Activated naive CD8-positive, alpha-beta T cell treated with anti-CD3 and anti-CD28 coated beads, Interleukin-2, amount 10 ng/mL, durations not matched to agents 7 days and 5 days (primary cell): Measurements from ENCODE around the gene C1orf232. TPM values are rescaled to one million over a fixed set of nuclear protein-coding genes. Genes with fewer than 3 reads are reported as not detected.

ENCODE experiments used
- ATAC-seq: fragments of 150-1000 bp; cut with Tn5 transposase; one replicate; pipeline ENCODE4 v1.10.0; 2021; ENCODE audit warnings: low read depth, moderate library complexity
- POLR2A ChIA-PET: fragments of 350-600 bp; sonication (Branson Sonifier 250); formaldehyde crosslinking; loops from one replicate; lab custom pipeline; 2021; ENCODE audit warnings: antibody characterized with exemption; lab: Charles Lee
- DNase-seq: peaks from one replicate; pipeline ENCODE4 v3.0.0; 2021
- H3K27ac Mint-ChIP-seq: one replicate; pipeline ENCODE4 v1.8.0; 2022; ENCODE audit warnings: mild to moderate bottlenecking, mixed read lengths
- H3K27me3 Mint-ChIP-seq: one replicate; pipeline ENCODE4 v1.8.0; 2022; ENCODE audit warnings: mild to moderate bottlenecking, moderate library complexity, mixed read lengths
- H3K36me3 Mint-ChIP-seq: one replicate; pipeline ENCODE4 v1.8.0; 2021; ENCODE audit warnings: mild to moderate bottlenecking, mixed read lengths
- H3K4me1 Mint-ChIP-seq: one replicate; pipeline ENCODE4 v1.8.0; 2021; ENCODE audit warnings: mixed read lengths
- H3K4me3 Mint-ChIP-seq: one replicate; pipeline ENCODE4 v1.8.0; 2022; ENCODE audit warnings: mild to moderate bottlenecking, moderate library complexity, mixed read lengths
- H3K9me3 Mint-ChIP-seq: one replicate; pipeline ENCODE4 v1.8.0; 2021; ENCODE audit warnings: mixed read lengths
- total RNA-seq, 2 experiments: library from RNA; stranded (reverse); gene quantifications; one replicate each; pipeline ENCODE4 v1.2.3, GENCODE V29; 2021

C1orf232 gene
- total RNA-seq, 2 experiments from 2014 or later = not detected

DNA sequence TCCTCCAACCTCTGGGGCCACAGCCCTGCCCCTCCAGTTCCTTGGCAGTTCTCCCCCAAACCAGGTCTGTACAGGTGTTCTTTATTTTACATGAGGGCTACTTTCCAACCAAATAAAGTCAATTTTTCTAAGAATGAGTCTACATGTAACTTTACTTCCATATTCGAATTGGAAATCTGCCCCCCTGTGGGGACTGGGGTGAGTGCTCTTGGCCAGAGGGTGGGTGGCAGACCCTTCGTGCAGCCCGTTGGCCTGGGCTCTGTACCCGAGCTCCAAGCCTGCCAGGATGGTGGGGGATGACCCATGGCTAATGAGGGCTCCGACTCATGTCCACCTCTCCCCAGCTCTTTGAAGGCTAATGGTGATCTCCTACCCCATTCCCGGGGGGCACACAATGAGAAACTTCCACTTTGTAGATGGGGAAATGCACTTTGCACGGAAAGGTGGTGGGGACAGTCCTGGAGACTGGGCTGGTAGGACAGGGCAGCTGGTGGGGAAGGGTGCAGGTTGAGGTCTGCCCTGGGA lies 21.1 kb upstream of the C1orf232 start:
- POLR2A ChIA-PET = no interaction called here
- Mint-ChIP-seq H3K36me3 (no peaks in the 10 kb centered on the region), H3K27me3 (no peaks in the 10 kb centered on the region), H3K9me3 (no peaks in the 10 kb centered on the region), H3K27ac (peak overlapping the region; percentile 18), H3K4me3 (no peak overlapping the region), H3K4me1 (peaks cover 25% of the 10 kb centered on the region)
- no peak for DNase-seq
- ATAC-seq = no peak

DNA sequence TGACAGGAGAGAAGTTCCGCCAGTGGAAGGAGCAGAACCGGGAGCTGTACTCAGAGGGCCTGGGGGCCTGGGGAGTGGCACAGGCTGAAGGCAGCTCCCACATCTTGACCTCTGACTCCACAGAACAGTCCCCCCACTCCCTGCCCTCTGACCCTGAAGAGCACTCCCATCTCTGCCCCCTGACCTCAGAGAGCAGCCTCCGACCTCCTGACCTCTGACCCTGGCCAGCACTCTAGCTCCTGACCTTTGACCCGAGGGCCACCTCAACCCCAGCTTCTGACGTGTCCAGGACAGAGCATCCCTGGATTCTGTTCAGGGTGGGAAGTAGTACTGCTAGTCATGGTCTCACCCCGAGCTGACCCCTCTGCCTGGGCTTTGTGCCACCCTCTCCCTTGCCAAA lies 20.6 kb upstream of the C1orf232 start:
- Mint-ChIP-seq H3K27ac (peak overlapping the region; percentile 18), H3K27me3 (no peaks in the 10 kb centered on the region), H3K36me3 (no peaks in the 10 kb centered on the region), H3K4me3 (no peak overlapping the region), H3K4me1 (peaks cover 24% of the 10 kb centered on the region), H3K9me3 (no peaks in the 10 kb centered on the region)
- ATAC-seq (no peak), DNase-seq (no peak)
- POLR2A ChIA-PET = no interaction called here

DNA sequence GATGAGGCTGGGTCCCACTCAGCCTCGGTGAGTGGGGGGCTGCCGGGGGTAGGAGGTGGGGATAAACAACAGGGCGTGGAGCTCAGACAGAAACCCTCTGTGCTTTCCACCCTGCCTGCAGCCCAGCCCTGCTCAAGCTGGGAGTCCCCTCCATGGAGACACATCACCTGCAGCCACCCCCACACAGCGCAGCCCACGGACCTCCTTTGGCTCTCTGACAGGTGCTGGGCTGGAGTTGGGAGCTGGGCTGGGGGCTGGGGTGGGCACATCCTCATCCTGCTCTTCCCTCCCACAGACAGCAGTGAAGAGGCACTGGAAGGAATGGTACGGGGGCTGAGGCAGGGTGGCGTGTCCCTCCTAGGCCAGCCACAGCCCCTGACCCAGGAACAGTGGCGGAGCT lies 19.7 kb upstream of the C1orf232 start:
- H3K4me3 Mint-ChIP-seq = no peak overlapping the region
- peaks cover 17% of the 10 kb centered on the region for H3K4me1 Mint-ChIP-seq
- no peaks in the 10 kb centered on the region for H3K9me3 Mint-ChIP-seq
- POLR2A ChIA-PET = no interaction called here
- no peaks in the 10 kb centered on the region for H3K36me3 Mint-ChIP-seq
- ATAC-seq (no peak), DNase-seq (no peak)
- H3K27me3 Mint-ChIP-seq = no peaks in the 10 kb centered on the region
- H3K27ac Mint-ChIP-seq = no peak overlapping the region

DNA sequence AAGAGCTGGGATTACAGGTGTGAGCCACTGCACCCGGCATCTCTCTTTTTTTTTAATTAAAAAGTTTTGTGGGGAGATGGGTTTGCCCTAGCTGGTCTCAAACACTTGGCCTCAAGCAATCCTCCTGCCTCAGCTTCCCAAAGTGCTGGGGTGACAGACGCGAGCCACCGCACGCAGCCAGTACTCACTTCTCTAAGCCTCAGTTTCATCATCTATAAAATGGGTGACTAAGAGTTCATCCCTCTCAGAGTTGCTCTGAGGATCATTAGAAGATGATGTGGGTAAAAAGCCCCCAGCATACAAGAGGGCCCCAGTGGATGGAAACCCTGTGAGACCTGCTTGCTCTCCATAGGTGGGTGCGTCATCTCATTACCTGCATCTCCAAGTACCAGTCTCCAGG lies 19.1 kb upstream of the C1orf232 start:
- Mint-ChIP-seq H3K4me1 (peaks cover 12% of the 10 kb centered on the region), H3K27ac (no peak overlapping the region), H3K4me3 (no peak overlapping the region), H3K27me3 (no peaks in the 10 kb centered on the region), H3K36me3 (no peaks in the 10 kb centered on the region), H3K9me3 (no peaks in the 10 kb centered on the region)
- no peak for DNase-seq
- no peak for ATAC-seq
- POLR2A ChIA-PET = no interaction called here

DNA sequence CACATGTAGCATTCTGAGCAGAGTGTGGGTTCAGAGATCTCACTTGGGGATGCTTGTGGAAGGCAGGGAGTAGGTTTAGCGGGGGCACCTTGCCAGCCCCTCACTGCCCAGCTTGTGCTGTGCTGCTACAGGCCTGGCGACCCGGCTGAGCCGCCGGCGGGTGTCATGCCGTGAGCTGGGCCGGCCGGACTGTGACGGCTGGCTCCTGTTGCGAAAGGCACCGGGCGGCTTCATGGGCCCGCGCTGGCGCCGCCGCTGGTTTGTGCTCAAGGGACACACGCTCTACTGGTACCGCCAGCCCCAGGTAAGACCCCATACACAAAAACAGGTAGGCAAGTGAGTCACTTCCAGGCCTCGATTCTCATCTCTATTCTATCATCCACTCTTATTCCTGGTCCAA lies 16.1 kb upstream of the C1orf232 start:
- Mint-ChIP-seq H3K4me1 (no peaks in the 10 kb centered on the region), H3K27ac (no peak overlapping the region), H3K9me3 (no peaks in the 10 kb centered on the region), H3K36me3 (no peaks in the 10 kb centered on the region), H3K27me3 (no peaks in the 10 kb centered on the region), H3K4me3 (no peak overlapping the region)
- DNase-seq = no peak
- ATAC-seq = no peak
- POLR2A ChIA-PET = no interaction called here

DNA sequence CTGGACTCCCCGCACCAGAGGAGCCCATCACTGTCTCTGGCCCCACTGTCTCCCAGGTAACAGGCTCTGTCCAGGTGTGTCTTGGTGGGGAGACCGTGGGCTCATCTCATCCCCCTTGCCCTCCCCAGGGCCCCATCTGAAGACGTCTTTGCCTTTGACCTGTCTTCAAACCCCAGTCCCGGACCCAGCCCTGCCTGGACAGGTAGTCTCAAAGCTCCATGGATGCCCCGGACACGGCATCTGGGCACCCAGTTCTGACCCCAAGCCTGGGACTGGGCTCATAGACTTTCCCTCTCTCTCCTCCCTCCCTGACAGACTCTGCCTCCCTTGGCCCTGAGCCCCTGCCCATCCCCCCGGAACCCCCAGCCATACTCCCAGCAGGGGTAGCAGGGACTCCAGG lies 15.3 kb upstream of the C1orf232 start:
- no peak overlapping the region for H3K4me3 Mint-ChIP-seq
- DNase-seq = no peak
- ATAC-seq = no peak
- no peak overlapping the region for H3K27ac Mint-ChIP-seq
- H3K4me1 Mint-ChIP-seq = no peaks in the 10 kb centered on the region
- H3K27me3 Mint-ChIP-seq = no peaks in the 10 kb centered on the region
- H3K36me3 Mint-ChIP-seq = no peaks in the 10 kb centered on the region
- POLR2A ChIA-PET = interaction anchor here (0.6 kb wide), 1 partner anchor 60 kb away, joined by 3 read pairs; no protein-coding TSS in a partner anchor
- H3K9me3 Mint-ChIP-seq = no peaks in the 10 kb centered on the region

DNA sequence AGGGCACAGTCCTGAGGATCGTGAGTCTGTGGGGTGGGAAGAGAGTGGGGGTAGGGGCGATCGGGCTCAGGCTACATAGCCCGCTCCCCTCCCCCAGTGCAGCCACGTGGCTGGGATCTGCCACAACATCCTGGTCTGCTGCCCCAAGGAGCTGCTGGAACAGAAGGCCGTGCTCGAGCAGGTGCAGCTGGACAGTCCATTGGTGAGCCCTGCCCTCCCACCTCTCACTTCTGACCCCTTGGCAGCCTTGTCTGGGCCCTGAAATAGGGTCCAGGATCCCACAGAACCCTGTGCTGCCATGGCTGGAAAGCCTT lies 13.6 kb upstream of the C1orf232 start:
- DNase-seq (no peak), ATAC-seq (no peak)
- no peaks in the 10 kb centered on the region for H3K4me1 Mint-ChIP-seq
- no peak overlapping the region for H3K4me3 Mint-ChIP-seq
- H3K9me3 Mint-ChIP-seq = no peaks in the 10 kb centered on the region
- POLR2A ChIA-PET = no interaction called here
- no peaks in the 10 kb centered on the region for H3K36me3 Mint-ChIP-seq
- no peak overlapping the region for H3K27ac Mint-ChIP-seq
- H3K27me3 Mint-ChIP-seq = no peaks in the 10 kb centered on the region

DNA sequence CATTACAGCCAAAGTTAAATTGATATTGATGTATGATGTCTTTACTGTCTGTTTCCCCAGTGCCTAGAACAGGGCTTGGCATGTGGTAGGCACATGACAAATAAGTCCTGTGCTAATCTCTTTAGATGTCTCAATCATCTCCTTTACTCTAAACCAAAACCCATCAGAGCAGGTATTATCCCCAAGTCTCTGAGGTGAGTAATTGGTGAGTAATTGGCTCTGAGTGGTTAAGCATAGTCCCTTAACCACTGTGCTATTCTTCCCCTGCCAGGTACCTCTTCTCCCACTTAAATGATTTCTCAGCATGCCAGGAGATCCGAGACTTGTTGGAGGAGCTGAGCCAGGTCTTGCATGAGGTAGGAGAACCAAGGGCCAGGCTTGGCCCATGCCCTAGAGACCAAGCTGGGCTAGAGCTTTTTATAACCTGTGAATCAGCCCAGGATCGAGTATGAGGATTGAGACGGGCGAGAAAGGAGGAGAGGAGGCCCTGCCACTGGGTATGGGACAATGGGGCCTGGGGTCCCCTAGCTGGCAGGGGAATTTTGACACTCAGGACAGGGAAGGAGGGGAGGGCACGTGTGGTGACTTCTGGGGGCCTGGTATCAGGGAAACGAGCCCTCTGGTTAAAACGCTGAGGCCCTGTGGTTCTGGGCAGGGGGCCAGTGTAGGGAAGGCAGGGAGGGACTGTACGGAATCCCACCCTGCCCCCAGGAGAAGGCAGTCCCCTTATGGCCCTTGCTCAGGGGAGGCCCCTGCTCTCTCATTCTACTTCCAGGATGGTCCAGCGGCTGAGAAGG lies 13.0 kb upstream of the C1orf232 start:
- no peak overlapping the region for H3K4me3 Mint-ChIP-seq
- DNase-seq = no peak
- no peak for ATAC-seq
- H3K27me3 Mint-ChIP-seq = no peaks in the 10 kb centered on the region
- H3K4me1 Mint-ChIP-seq = no peaks in the 10 kb centered on the region
- H3K36me3 Mint-ChIP-seq = no peaks in the 10 kb centered on the region
- no peak overlapping the region for H3K27ac Mint-ChIP-seq
- POLR2A ChIA-PET = interaction anchor here (0.6 kb wide), 1 partner anchor 12 kb away, joined by 3 read pairs; the partner anchor contains the start of gene ZNF593
- no peaks in the 10 kb centered on the region for H3K9me3 Mint-ChIP-seq

DNA sequence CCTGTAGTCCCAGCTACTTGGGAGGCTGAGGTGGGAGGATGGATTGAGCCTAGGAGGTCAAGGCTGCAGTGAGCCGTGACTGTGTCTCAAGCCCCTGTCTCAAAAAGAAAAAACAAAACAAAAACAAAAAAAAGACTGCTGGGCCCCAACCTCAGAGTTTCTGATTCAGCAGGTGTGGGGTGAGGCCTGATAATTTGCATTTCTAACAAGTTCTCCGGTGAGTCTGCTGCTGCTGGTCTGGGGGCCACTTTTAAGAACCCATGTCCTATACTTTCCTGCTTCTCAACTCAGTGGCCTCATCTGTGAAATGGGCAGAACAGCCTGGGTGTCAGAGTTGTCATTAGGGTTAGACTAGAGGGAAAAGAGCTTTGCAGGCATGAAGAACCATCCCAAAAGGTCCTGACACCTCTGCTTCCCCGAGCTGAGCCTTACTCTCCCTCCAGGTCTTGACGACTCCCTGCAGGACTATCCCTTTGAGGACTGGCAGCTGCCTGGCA lies 11.3 kb upstream of the C1orf232 start:
- H3K27ac Mint-ChIP-seq = no peak overlapping the region
- no peaks in the 10 kb centered on the region for H3K9me3 Mint-ChIP-seq
- POLR2A ChIA-PET = no interaction called here
- no peak for DNase-seq
- H3K4me1 Mint-ChIP-seq = no peaks in the 10 kb centered on the region
- ATAC-seq = no peak
- no peaks in the 10 kb centered on the region for H3K27me3 Mint-ChIP-seq
- no peaks in the 10 kb centered on the region for H3K36me3 Mint-ChIP-seq
- no peak overlapping the region for H3K4me3 Mint-ChIP-seq

DNA sequence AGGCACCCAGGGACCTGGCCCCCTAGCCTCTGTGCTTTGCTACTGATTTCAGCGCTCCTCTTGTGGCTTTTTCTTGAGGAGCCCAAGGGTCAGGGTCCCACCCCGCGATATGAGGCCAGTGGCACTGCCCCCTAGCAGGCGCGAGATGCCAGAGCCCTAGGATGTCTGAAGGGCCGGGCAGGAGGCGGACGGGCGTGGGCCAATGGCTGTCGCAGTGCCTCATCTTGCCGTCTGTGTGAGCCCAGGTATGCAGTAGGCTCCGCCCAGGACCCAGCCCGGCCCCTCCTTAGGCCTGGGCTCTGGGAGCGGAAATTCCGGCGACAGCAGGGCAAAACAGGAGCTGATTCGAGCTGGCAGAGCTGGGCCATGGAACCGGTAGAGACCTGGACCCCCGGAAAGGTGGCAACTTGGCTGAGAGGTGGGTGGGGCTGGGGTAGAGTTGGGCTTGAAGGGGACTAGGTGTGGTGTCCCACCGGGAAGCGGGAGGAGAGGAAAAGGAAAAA lies 8.5 kb upstream of the C1orf232 start, which contains the start of gene CNKSR1:
TSS of gene CNKSR1 (plus strand) at position 310 of the 503 bp plus-strand sequence. CDS start at position 367, 57 bp downstream.
- Mint-ChIP-seq H3K27ac (no peak within 1 kb of the TSS), H3K4me1 (no peaks in the 10 kb centered on the region), H3K9me3 (no peaks in the 10 kb centered on the region), H3K4me3 (peak within 1 kb of the TSS; percentile 79), H3K27me3 (no peaks in the 10 kb centered on the region), H3K36me3 (no peaks in the 10 kb centered on the region)
- no peak for DNase-seq
- peak; percentile 69 for ATAC-seq
- POLR2A ChIA-PET = interaction anchor here (1.2 kb wide), 1 partner anchor 66 kb away, joined by 3 read pairs; the partner anchor contains the start of gene PDIK1L

DNA sequence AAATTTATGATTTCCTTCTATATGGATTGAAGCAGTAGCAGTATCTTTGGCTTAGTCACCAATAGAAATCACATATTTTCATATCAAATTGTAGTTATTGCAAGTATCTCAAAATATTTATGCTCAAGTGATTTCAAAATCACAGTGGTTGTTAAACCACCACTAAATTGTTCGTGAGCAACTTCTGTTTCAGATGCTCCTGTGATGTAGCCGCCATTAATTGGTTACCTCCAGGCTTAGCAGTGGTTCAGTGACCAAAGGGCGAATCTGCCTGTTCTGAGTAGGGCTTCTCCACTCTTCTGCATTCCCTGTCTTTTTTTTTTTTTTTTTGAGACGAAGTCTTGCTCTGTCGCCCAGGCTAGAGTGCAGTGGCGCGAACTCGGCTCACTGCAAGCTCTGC lies 6.6 kb upstream of the C1orf232 start:
- no peak overlapping the region for H3K27ac Mint-ChIP-seq
- no peak for ATAC-seq
- H3K27me3 Mint-ChIP-seq = no peaks in the 10 kb centered on the region
- no peak for DNase-seq
- H3K4me1 Mint-ChIP-seq = peaks cover 8% of the 10 kb centered on the region
- no peak overlapping the region for H3K4me3 Mint-ChIP-seq
- no peaks in the 10 kb centered on the region for H3K36me3 Mint-ChIP-seq
- no peaks in the 10 kb centered on the region for H3K9me3 Mint-ChIP-seq
- POLR2A ChIA-PET = no interaction called here

DNA sequence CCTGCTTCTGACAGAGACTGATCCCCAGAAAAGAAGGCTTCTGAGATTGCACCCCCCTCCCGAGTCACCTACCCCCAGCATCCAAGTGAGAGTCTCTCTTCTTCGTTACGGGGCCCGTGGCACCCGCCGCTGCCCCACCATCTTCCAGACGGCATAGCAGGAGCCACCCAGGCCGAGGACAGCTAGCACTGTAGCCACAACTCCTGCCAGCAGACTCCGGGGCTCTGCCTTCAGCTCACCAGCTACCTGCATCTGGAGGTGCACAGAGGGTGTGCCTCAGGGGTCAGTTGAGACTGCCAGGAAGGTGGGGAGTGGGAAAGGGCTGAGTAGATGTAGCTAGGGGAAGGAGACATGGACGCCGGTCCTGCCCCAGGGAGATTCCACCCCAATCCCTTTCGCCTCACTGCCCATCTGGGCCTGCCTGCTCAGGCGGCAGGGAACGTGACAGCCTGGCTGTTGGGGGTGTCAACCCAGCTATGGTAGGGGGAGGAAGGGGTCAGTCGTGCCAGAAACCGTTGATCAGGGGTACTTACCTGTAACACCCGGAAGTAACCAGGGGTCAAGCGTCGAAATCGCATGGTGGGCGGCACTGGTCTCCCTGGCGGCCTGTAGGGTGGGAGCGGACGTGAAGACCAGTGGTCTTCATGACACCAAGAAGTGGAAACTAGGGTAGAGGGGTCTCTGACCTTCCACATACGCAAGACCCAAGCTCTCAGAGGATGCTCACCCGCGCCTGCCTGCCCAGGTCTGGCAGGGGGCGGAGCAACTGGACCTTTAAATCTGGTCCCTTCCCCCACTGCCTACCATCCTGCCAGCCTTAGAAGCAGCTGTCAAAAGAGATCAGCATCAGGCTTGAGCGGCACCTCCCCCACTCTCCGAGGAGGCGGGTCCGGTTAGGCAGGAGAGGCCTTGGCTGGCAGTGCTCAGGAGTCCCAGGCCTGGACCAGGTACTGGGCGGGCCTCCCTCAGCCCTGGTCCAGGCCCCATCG lies 2.6 kb upstream of the C1orf232 start, which contains the start of gene ZNF593OS:
TSS of gene ZNF593OS (minus strand) at position 749 of the 989 bp plus-strand sequence. CDS start at position 578, 171 bp downstream.
- H3K9me3 Mint-ChIP-seq = no peaks in the 10 kb centered on the region
- POLR2A ChIA-PET = interaction anchor here (0.6 to 2.8 kb wide), 3 partner anchors 30 to 192 kb away, joined by 3 to 11 read pairs (median 3); partner anchors contain the start of gene CEP85
- DNase-seq (no peak), ATAC-seq (no peak)
- peak within 1 kb of the TSS; percentile 90 for H3K27ac Mint-ChIP-seq
- H3K4me3 Mint-ChIP-seq = peak within 1 kb of the TSS; percentile 92
- H3K27me3 Mint-ChIP-seq = no peaks in the 10 kb centered on the region
- peaks cover 19% of the 10 kb centered on the region for H3K4me1 Mint-ChIP-seq
- no peaks in the 10 kb centered on the region for H3K36me3 Mint-ChIP-seq

DNA sequence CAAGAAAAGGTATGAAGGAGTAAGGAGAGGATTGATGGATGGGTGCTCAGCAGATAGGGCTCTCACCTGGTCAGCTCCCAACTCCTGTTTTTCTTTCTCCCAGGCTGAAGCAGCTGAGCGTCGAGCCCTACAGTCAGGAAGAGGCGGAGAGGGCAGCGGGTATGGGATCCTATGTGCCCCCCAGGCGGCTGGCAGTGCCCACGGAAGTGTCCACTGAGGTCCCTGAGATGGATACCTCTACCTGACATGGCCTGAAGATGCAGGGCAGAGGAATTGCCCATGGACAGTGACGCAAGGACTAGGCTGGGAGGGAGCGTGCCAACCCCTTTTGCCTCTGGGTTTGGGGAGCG lies 1.7 kb upstream of the C1orf232 start:
- no peaks in the 10 kb centered on the region for H3K36me3 Mint-ChIP-seq
- H3K9me3 Mint-ChIP-seq = no peaks in the 10 kb centered on the region
- H3K27ac Mint-ChIP-seq = peak overlapping the region; percentile 90
- peaks cover 20% of the 10 kb centered on the region for H3K4me1 Mint-ChIP-seq
- H3K27me3 Mint-ChIP-seq = peaks cover 3% of the 10 kb centered on the region
- peak overlapping the region; percentile 92 for H3K4me3 Mint-ChIP-seq
- ATAC-seq (no peak), DNase-seq (no peak)
- POLR2A ChIA-PET = interaction anchor here (0.6 to 2.8 kb wide), 6 partner anchors 16 to 64 kb away, joined by 3 to 21 read pairs (median 4); partner anchors contain the start of genes CEP85 and PDIK1L
